ENCODE data around the gene ABR.

The ABR gene

DNA sequence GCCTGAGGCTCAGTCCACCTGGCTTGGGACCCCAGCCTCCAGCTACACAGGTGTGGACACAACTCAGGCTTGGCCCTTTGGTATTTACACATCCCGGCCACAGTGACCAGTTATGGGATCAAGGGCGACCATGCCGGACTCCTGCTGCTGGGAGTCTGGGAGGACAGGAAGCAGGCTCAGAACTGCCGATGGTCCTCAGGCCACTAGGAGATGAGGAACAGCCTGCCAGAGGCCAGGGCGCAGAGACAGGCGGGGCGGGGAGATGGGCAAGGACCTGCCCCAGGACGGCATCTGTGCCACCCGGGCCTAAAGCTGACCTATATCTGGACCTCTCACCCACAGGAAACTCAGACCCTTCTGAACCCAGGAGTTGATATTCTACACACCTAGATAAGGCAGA lies 212.7 kb downstream of the ABR start:
- no peak for DNase-seq (ENCODE audit: low spot score)

DNA sequence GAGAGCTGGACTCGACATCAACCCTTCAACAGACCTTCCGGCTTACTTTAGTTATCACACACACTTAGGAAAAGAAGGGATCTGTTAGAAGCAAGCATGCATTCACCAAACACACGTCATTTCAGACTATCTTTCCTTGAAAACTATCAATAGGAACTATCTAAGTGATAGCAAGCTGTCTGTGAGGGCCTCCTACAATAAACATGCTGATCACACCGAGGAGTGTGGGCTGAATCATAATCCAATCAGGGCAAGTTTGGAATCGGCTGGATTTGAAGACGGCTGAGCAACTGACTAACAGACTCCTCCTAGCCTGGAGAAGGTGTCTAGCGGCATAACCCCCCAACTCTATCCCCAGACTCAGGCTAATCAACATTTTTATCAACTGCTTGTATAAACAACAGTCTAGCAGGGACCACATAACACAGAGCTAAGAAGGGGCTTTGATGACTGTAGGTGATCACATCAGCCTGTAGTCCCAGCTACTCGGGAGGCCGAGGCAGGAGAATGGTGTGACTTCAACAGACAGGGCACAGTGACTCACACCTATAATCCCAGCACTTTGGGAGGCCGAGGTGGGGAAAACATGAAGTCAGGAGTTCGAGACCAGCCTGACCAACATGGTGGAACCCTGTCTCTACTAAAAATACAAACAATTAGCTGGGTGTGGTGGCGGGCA lies 214.3 kb downstream of the ABR start:
- no peak for DNase-seq (ENCODE audit: low spot score)

DNA sequence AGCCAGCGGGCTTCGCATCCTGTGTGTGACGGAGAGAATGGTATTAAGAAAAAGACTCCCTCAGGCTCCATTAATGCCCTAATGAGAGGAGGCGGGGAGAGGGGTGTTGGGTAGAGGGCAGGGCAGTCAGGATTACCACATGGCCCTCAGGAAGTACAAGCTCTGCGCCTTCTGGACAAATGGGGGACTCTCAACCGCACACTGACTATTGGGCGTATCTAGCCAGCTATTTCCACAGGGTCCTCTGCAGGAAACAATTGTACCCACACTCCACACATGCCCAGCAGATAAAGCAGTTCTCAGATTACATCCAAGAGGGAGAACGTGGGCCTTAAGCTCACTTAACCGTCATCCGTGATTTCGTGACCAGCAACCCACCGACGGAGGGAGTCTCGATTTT lies 214.9 kb downstream of the ABR start:
- DNase-seq (ENCODE audit: low spot score), result no peak

GRCh38 chr17:962670-963069 lies 217.1 kb downstream of the ABR start:
- no peak for DNase-seq (ENCODE audit: low spot score)

DNA sequence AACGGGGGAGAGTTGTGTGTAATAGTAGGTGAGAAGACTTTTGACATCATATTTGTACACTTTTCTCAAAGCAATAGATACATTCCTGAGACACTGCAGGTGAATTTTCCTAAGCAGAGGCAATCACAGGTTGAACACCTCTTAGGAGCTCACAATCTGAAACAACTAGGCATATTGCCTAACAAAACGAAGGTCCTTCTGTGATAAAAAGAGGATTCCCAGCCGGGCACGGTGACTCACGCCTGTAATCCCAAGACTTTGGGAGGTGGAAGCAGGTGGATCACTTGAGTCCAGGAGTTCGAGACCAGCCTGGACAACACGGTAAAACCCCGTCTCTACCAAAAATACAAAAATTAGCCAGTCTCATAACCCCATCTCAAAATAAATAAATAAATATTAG lies 217.6 kb downstream of the ABR start:
- DNase-seq (ENCODE audit: low spot score), result no peak

DNA sequence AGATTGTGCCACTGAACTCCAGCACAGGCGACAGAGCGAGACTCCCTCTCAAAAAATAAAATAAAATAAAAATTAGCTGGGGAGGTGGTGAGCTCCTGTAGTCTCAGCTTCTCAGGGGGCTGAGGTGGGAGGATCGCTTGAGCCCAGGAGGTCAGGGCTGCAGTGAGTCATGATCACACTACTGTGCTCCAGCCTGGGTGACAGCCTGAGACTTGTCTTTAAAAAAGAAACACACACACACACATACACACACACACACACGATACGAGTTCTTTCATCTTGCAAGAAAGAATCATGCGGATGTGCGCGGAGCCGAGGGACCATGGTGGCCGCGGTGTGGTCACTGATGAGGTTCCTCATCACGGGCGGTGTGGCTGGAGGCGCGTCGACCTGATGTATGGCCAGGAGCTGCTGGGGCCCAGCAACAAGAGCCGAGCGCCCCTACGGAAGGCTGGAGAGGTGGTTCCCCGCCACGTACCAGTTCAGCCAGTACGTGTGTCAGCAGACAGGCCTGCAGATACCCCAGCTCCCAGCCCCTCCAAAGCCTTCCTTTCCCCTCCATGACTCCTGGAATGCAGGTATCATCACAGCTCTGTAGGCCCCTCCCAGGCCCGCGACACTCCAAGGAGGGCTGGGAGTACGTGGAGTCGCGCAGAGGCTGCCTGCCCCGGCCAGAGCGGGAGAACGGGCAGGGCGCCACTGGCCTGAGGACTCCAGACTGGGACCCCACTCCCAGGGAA lies 220.9 kb downstream of the ABR start:
- DNase-seq (ENCODE audit: low spot score), result no peak

DNA sequence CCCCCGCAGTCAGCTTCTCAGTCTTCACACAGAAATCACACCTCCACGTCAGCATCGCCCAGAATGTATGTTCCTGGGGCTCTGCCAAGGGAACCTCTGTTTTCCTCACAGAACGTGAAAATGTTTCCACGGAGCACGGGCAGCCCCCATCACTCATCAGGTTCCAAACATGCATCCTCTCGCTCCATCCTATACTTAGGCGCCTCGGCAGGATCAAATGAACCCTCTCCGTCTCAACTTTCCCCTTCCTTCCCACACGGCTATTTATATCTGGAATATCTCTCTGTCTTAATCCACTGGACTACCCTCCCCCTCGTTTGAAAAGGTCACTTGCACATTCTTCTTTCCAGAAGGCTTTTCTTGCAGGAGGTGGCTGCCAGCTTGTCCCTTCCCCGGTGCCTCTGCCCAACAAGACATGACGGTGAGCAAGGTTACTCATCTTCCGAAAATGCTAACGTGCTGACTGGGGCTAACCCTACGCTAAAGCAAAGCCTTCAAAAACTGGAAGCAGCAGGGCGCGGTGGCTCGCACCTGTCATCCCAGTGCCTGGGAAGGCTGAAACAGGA lies 221.8 kb downstream of the ABR start:
- DNase-seq (ENCODE audit: low spot score), result no peak

- DNase-seq (ENCODE audit: low spot score), result peak; percentile 36
Measured at GRCh38 chr17:956905-957304, 222.9 kb downstream of the ABR start.

GRCh38 chr17:954431-955164 lies 225.2 kb downstream of the ABR start:
- DNase-seq (ENCODE audit: low spot score), result no peak

DNA sequence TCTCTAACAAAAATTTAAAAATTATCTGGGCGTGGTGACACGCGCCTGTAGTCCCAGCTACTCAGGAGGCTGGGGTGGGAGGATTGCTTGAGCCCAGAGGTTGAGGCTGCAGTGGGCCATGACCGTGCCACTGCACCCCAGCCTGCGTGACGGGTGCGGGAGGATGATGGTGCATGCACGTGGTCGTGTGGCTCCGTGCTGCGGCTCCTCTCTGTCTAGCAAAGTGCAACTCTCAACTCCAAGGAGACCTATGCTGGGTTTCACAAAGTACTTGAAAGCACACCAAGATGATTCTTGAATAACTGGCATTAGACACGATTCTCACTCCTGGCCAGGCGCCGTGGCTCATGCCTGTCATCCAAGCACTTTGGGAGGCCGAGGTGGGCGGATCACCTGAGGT lies 226.0 kb downstream of the ABR start:
- DNase-seq (ENCODE audit: low spot score), result no peak

Small RNAs within 50 kb of the gene (small RNA-seq; reads per million reads assigned to genes)
- gene AC016292.2 (0 reads per million in 2 experiments), gene MIR3183 (0 reads per million in 2 experiments), gene RF00017 (0 reads per million in 2 experiments)
